Measurements from ENCODE around the gene EIF5A2.

EIF5A2 gene

DNA sequence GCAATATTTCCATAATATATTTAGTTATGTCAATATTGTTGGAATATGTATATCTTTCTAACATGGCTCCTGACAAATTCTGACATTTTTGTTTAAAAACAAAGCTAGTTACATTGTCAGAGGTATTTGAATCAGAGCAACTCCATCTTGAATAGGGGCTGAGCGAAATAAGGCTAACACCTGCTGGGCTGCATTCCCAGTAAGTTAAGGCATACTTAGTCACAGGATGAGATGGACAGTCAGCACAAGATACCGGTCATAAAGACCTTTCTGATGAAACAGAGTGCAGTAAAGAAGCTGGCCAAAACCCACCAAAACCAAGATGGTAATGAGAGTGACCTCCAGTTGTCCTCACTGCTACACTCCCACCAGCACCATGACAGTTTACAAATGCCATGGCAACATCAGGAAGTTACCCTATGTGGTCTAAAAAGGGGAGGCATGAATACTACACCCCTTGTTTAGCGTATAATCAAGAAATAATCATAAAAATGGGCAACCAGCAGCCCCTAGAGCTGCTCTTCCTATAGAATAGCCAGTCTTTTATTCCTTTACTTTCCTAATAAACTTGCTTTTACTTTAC, 68.8 kb downstream of the EIF5A2 start:
- TF ChIP-seq CTCF (IDR thresholded peaks at IDR 0.05) (no peak), ZFX (IDR thresholded peaks at IDR 0.05; ENCODE audit: borderline replicate concordance) (no peak)

More for the DNA sequence above, 68.8 kb downstream of the EIF5A2 start:
- no peak overlapping the region for H3K27ac ChIP-seq

Measured in 22Rv1 (cell line).